UCSD-AML1 (cell line): ENCODE data around the gene SLC22A15.

Experiments used
- DNase-seq: peaks from one replicate; lab custom pipeline; 2025; ENCODE audit not compliant: unreplicated experiment; lab: John Stamatoyannopoulos, UW

Gene SLC22A15

DNA sequence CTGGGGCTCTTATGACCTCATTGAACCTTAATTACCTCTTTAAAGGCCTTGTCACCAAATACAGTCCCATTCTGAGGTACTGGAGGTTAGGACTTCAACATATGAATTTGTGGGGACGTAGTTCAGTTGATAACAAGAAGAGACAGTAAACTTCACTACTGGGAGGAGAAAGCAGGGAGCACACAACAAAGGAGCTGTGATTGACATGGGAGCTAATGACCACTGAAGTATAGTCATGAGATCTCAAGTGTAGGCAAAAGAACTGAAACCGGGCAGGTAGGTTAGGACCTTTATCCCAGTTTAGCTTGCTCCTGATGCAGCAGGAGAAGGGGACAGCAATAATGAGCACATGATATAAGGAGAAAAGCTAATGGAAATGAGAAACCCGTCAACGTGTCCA lies 123.1 kb downstream of the SLC22A15 start:
- DNase-seq, result no peak

DNA sequence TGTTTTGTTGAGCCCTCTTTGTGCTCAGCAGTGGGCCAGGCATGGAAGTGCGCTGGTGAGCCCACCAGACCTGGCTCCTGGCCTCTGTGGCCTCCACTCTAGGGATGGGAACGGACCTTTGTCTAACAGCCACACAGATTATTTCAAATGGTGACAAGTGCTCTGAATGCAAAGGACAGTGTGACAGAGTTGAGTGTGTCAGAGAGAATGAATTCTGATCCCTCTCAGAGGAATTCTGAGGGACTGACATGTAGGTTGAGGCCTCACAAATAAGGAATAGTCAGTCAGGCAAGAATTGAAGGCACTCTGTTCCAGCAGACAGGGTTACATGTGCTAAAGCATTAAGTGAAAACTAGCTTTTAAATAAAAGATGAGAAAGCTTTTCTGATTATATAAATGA lies 123.6 kb downstream of the SLC22A15 start:
- no peak for DNase-seq

DNA sequence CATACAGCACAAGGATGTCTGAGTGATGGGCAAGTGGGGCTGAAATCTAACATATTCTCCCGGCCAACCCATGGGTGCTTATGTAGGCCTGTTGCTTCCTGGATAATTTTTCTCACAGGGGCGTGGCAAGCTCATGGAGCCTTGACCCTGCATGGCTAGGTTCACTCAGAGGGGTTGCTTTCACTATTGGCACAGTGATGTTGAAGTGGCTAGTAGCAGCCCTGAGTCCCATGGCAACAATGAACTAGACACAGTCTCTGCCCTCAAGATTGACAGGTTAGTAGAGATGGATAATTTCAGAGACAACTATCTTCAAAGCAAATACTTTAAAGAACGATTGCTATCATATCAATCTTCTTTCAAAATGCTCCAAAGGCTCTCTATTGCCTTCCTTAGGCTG lies 128.4 kb downstream of the SLC22A15 start:
- DNase-seq, result no peak

- no peak for DNase-seq
These were observed 129.7 kb downstream of the SLC22A15 start for GRCh38 chr1:116105996-116106395.

GRCh38 chr1:116106646-116107045 lies 130.3 kb downstream of the SLC22A15 start:
- no peak for DNase-seq

- no peak for DNase-seq
These were observed 131.1 kb downstream of the SLC22A15 start for GRCh38 chr1:116107371-116107770.

- DNase-seq, result no peak
These were observed 134.5 kb downstream of the SLC22A15 start, which contains the start of gene MAB21L3 for GRCh38 chr1:116110567-116111523. Gene MAB21L3 (plus strand): TSS chr1:116111399. CDS start chr1:116112616, 1,217 bp downstream.

DNA sequence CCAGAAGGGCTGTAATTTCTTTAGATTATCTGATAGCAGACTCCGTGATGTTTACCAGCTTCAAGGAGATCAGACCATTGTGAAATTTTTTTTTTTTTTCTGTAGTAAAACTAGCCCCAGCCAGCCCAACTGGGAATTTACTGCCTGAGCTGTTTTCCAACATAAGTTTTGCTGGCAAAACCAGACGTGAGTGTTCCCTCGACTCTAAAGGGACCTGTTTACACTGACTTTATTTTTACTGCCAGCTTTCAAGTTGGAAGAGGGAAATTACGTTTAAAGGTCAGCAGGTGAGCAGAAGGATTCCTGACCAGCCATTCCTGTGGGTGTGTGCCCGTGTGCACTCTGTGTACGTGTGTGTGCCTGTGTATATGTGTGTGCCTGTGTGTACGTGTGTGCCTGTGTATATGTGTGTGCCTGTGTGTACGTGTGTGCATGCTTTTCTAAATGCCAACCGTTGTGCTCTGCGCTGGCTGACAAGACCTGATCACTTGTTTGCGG lies 135.3 kb downstream of the SLC22A15 start:
- DNase-seq, result no peak

DNA sequence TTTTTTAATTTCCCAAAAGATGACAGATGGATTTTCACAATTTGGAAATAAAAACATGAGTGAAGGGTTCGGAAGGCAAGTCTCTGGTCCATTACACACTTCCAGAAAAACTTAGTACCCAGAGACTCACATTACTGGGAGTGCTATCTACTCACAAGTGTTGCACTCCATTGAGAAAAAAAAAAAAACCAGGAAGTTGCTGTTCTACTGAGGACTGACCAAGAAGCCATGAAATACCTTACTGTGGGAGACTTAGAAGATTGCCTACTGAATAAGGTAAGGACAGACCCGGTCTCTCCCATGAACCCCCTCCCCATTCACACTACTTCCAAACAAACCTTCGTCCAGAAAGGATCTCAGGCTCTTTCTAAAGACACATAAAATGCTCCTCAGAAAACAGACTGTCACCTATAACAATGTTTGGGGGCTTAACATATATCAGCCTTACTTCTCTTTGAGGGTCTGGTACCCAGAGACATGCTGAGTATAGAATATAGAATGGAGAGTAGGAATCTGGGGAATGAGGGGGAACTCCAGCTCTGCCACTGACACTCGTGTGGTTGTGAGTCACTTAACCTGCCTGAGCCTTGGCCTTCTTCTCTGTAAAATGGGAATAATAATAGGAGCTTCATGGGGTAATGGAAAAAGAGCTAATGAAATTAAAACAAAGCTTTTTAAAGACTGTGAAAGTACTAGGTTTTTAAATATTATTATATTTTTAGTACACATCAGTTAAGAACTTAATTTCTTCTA lies 136.3 kb downstream of the SLC22A15 start:
- no peak for DNase-seq

GRCh38 chr1:116113615-116114014 lies 137.3 kb downstream of the SLC22A15 start:
- no peak for DNase-seq

DNA sequence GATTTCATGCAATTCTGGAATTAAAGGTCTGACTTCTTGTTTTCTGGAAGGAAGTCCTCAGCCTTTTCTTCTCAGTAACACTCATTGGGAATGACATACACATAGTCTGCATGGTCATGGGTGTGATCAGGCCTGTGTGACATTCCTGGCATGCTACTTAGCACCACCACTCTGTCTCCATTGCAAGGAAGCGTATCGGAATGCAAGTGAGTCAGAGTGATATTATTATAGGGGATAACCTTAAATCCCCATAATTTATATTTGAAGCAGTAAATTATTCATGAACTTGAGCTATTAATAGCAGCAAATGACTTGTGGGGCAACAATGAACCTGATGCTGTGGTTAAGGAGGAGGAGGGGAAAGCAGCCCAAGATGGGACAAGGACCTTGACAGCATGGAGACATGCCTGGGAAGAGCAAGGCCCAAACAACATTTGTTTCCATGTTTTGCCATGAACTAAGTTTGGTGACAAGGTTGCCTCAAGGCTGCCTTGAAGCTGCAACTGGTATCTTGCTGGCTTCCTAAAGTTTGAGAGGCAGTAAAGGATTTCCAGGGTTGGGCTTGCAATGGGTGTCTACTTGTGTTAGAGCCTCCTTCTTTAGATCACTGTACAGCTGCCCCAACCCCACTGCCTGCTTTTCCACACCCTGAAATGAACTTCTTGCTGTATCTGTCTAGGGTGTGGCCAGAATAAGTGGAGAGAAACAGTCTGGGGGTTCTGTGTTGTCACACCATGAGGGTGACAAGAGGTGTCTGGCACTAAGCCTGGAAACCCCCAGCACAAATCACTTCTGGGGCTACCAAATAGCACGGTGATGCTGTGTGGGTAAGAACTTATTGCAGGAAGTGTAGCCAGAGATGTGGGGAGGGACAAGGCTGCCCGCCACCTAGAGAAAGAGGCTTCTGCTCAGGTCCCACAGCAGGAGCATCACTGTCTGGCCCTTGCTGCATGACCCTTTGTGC lies 139.4 kb downstream of the SLC22A15 start:
- DNase-seq, result no peak

- DNase-seq, result no peak
These were observed 142.2 kb downstream of the SLC22A15 start for GRCh38 chr1:116118471-116118870.
